Upper lobe of right lung (tissue), 1 donor: Measurements from ENCODE around the gene HSD17B4. TPM values are rescaled to one million over a fixed set of nuclear protein-coding genes. Genes with fewer than 3 reads are reported as not detected.
"Not testable (repeated sequence)": the region's sequence is repeated elsewhere in the genome, so short reads cannot be mapped to it uniquely, and the experiment has no call there.

ENCODE experiments used
- ATAC-seq: fragments of 200-7000 bp; cut with Tn5 transposase; one replicate; pipeline ENCODE4 v1.9.1; 2020; ENCODE audit warnings: mild to moderate bottlenecking, moderate library complexity
- DNase-seq: peaks from one replicate; pipeline ENCODE4 v3.0.0-alpha.2; 2020
- H3K27ac ChIP-seq: fragments of 200-600 bp; one replicate; pipeline ENCODE4 v1.8.0; 2022
- H3K27me3 ChIP-seq: fragments of 200-600 bp; one replicate; pipeline ENCODE4 v1.8.0; 2022; ENCODE audit warnings: mild to moderate bottlenecking
- H3K36me3 ChIP-seq: fragments of 200-600 bp; one replicate; pipeline ENCODE4 v1.8.0; 2022
- H3K4me1 ChIP-seq: fragments of 200-600 bp; one replicate; pipeline ENCODE4 v1.8.0; 2022
- H3K4me3 ChIP-seq: fragments of 200-600 bp; one replicate; pipeline ENCODE4 v1.8.0; 2022; ENCODE audit warnings: mild to moderate bottlenecking
- H3K9me3 ChIP-seq: fragments of 200-600 bp; one replicate; pipeline ENCODE4 v1.8.0; 2022
- intact Hi-C: fragments of 100-400 bp; cut with DNase I; formaldehyde crosslinking; loops from one replicate; pipeline ENCODE4 v1.11.0; 2022
- total RNA-seq: library from RNA; stranded (reverse); fragmentation: NEBNext Ultra II Directional; extraction: Animal tissue kit (Norgen Biotek cat#: 25700); gene quantifications from one replicate; pipeline ENCODE4 v1.2.1, GENCODE V29; 2021
- TF ChIP-seq, protein P1 (sequence below): fragments of 200-600 bp; IDR thresholded peaks from one replicate; pipeline ENCODE4 v1.8.0; 2022; ENCODE audit warnings: antibody characterized with exemption
- donor health status: DM: no; HTN: yes; CAD: no; lungs with severe emphysema.

HSD17B4 gene
- total RNA-seq, 1 donor from 2014 or later, result 335 TPM

DNA sequence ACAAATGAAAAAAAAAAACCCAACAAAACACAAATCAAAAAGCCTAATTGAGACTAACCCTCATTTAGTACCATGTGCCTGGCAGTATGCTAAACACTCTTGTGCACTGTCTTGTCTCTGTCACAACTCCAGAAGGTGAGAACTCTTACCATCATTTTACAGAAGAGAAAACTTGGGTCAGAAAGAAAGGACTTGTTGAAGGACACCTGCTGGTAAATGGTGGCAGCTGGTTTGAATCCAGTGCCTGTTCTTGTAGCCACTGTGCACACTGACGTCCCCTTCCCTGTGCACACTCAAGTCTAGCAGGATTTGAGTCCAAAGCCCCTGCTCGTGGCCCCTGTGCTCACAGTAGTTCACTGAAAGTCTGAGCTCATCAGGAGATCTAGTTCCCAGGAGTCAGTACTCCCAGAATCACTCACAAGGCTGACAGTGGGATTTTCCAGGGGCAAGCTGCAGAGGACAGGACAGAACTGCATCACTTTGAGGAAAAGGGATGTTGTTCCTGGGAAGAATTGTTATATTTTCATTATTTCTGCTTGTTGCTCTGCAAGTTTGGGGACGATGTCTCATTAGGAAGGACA, 43.0 kb upstream of the HSD17B4 start:
- Histone ChIP-seq H3K4me1 (peaks cover 5% of the 10 kb centered on the region), H3K4me3 (no peak overlapping the region), H3K27ac (no peak overlapping the region), H3K9me3 (no peaks in the 10 kb centered on the region), H3K36me3 (no peaks in the 10 kb centered on the region), H3K27me3 (no peaks in the 10 kb centered on the region)
- intact Hi-C loops, result no loop called here
- DNase-seq (no peak), ATAC-seq (no peak)
- TF ChIP-seq, protein P1, sequence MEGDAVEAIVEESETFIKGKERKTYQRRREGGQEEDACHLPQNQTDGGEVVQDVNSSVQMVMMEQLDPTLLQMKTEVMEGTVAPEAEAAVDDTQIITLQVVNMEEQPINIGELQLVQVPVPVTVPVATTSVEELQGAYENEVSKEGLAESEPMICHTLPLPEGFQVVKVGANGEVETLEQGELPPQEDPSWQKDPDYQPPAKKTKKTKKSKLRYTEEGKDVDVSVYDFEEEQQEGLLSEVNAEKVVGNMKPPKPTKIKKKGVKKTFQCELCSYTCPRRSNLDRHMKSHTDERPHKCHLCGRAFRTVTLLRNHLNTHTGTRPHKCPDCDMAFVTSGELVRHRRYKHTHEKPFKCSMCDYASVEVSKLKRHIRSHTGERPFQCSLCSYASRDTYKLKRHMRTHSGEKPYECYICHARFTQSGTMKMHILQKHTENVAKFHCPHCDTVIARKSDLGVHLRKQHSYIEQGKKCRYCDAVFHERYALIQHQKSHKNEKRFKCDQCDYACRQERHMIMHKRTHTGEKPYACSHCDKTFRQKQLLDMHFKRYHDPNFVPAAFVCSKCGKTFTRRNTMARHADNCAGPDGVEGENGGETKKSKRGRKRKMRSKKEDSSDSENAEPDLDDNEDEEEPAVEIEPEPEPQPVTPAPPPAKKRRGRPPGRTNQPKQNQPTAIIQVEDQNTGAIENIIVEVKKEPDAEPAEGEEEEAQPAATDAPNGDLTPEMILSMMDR, result no peak

DNA sequence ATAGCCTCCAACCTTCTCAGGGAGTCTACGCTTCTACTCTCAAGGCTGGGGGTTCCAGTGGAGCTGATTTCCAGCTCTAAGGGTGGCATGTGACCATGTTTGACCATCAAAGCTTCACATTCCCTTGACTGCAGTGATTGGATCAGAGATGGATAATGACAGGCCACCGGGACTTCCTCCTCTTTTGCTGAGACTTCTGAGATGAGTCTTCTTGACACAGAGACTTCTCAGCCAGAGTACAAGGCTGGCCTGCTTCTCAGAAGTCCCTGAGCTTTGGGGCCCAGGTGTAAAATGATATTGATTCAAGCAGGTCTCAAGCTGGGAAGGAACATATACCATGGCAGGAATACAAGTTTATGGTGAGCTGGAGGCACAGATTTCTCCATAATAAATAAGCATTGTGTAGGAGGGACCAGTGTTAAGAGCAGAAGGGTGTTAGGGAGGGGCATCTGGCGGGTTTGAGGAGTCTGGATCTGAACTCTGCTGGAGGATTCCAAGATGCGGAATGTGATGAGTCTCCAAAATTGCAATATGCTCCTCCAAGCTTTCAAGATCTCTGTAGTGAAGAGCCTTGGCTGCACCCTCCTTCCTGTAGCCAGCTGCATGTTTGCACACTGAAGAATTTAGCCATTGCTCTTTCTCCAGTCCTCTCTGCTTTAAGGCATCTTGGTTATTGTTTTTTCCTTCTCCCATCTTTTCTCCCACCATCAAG, 41.7 kb upstream of the HSD17B4 start:
- DNase-seq (no peak), ATAC-seq (no peak)
- Histone ChIP-seq H3K36me3 (no peaks in the 10 kb centered on the region), H3K9me3 (no peaks in the 10 kb centered on the region), H3K27me3 (no peaks in the 10 kb centered on the region), H3K4me1 (peaks cover 5% of the 10 kb centered on the region), H3K27ac (no peak overlapping the region), H3K4me3 (no peak overlapping the region)
- intact Hi-C loops, result no loop called here
- TF ChIP-seq, protein P1, result no peak

DNA sequence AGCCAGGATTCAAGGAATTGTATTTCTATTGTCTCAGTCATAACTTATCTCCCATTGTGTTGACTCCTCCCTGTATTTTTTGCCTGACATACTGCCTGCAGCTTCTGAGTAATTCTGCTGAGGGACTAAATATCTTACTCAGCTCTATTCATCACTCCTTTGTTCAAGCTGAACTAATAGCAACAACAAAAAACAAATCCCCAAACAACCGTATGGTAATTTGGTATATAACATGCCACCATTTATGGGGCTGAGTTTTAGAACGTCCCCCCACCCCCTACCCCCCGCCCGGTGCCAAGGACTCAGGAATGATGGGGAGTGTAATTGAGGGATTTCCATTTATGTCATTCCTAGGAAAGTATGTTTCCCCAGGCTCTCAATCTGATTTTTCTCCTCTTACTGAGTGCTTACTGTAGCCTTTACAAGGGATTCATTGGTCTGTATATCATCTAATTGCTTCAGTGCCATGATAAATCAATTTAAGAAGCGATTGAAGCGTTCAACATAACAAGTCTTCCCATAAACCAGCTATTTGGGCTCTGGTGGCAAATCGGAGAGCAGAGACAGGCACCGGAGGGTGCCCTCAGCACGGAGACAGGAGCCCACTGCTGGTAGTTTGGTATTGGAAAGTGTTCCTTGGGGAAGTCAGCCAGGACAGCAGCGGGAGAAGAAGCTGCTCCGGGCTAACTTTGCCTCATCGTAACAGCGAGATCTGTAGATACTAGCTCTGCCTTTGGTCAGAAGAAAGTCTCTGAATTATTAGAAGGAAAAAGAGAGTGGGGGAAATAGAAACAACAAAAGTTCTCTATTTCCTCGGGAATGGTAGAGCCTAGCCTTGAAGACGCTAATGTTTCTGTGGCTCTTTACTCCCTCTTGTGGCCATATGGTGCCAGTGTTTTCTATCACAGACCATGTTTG, 40.7 kb upstream of the HSD17B4 start:
- Histone ChIP-seq H3K9me3 (no peaks in the 10 kb centered on the region), H3K36me3 (no peaks in the 10 kb centered on the region), H3K4me3 (peak overlapping the region; percentile 51), H3K4me1 (peaks cover 5% of the 10 kb centered on the region), H3K27ac (peak overlapping the region; percentile 70), H3K27me3 (no peaks in the 10 kb centered on the region)
- TF ChIP-seq, protein P1, result peak; percentile 96
- peak; percentile 69 for DNase-seq
- ATAC-seq, result peak; percentile 97
- intact Hi-C loops, result no loop called here

DNA sequence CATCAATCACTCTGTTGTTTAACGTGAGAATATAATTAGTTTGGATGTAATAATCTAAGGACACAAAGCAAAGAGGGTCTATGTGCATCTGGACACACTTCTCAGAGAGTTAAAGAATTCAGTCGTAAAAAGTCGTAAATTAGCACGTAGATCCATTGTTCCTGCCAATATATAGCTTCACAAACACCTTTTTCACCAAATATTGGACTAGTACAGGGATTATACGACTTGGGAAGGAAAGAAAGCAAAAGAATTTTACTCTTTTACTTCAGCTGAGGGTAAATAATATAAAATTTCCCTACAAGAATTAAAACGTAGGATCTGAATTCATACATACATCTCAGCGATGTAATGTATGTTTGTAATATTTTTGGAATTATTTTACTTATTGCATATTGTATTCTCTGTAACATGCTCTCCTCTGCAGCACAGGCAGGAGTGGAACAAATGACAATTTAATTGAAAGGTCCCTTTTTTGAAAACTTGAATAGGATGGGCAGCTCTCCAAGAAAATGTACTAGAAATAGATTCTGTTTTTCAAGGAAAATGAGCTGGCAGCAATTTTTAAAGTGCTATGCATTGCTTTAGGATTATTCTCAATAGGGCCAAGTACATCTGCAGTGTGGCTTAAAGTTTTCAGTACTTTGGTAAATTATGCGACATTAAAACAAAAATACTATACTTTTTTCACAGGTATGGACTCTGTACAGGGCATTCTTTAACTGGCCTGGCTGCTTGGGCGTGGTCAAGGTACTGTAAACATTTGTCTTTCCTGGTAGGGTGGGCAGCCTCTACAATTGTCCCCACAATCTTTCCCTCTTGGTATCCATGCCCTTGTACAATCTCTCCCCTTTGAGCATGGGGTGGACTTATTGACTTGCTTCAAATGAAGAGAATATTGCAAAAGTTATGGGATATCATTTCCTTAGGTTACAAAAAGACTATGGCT, 39.7 kb upstream of the HSD17B4 start:
- H3K36me3 ChIP-seq, result no peaks in the 10 kb centered on the region
- H3K27me3 ChIP-seq, result no peaks in the 10 kb centered on the region
- DNase-seq (no peak), ATAC-seq (no peak)
- TF ChIP-seq, protein P1, result no peak
- H3K9me3 ChIP-seq, result no peaks in the 10 kb centered on the region
- peak overlapping the region; percentile 70 for H3K27ac ChIP-seq
- intact Hi-C loops, result no loop called here
- peaks cover 5% of the 10 kb centered on the region for H3K4me1 ChIP-seq
- H3K4me3 ChIP-seq, result peak overlapping the region; percentile 51

DNA sequence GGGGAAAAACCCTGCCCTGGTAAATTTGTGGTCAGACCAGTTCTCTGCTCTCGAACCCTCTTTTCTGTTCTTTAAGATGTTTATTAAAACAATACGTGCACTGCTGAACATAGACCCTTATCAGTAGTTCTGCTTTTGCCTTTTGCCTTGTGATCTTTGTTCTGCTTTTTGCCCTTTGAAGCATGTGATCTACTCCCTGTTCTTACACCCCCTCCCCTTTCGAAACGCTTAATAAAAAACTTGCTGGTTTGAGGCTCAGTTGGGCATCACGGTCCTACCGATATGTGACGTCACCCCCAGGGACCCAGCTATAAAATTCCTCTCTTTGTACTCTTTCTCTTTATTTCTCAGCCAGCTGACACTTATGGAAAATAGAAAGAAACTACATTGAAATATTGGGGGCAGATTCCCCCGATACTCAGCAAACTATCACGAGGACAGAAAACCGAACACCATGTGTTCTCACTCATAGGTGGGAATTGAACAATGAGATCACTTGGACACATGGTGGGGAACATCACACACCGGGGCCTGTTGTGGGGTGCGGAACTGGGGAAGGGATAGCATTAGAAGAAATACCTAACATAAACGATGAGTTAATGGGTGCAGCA, 38.1 kb upstream of the HSD17B4 start:
- H3K4me3 ChIP-seq, DNase-seq, H3K9me3 ChIP-seq, H3K27me3 ChIP-seq, H3K27ac ChIP-seq, H3K36me3 ChIP-seq, intact Hi-C loops, H3K4me1 ChIP-seq: not testable (repeated sequence)
- peak; percentile 19 for ATAC-seq
